Thymus (tissue), 11 donors: ENCODE results near the gene ANXA2R. TPM values are rescaled to one million over a fixed set of nuclear protein-coding genes. Genes with fewer than 3 reads are reported as not detected.

ENCODE experiments used
- DNase-seq, 9 donors: peaks; one replicate each; pipeline ENCODE4 v3.0.0-alpha.2; 2013; ENCODE audit warnings: low spot score in 9 of 9, low read depth in 6 of 9, missing footprints in 1 of 9
- H3K27ac ChIP-seq, 2 donors: one replicate each; pipeline ENCODE4 v1.5.1; 2013; ENCODE audit warnings: control low read depth in 1 of 2, low read depth in 1 of 2, low read length in 1 of 2, mild to moderate bottlenecking in 1 of 2, moderate library complexity in 1 of 2
- H3K27me3 ChIP-seq, 2 donors: one replicate each; pipeline ENCODE4 v1.5.1; 2013; ENCODE audit warnings: low read length in 1 of 2; ENCODE audit not compliant: control insufficient read depth in 2 of 2, insufficient read depth in 1 of 2
- H3K36me3 ChIP-seq, 2 donors: one replicate each; pipeline ENCODE4 v1.5.1; 2013; ENCODE audit warnings: low read length in 1 of 2, mild to moderate bottlenecking in 1 of 2, moderate library complexity in 1 of 2; ENCODE audit not compliant: control insufficient read depth in 2 of 2, insufficient read depth in 2 of 2
- H3K4me1 ChIP-seq, 2 donors: one replicate each; pipeline ENCODE4 v1.5.1; 2013; ENCODE audit warnings: low read length in 2 of 2; ENCODE audit not compliant: control insufficient read depth in 2 of 2, insufficient read depth in 2 of 2
- H3K4me3 ChIP-seq, 2 donors: one replicate each; pipeline ENCODE4 v1.5.1; 2013; ENCODE audit warnings: low read length in 2 of 2, control low read depth in 1 of 2, mild to moderate bottlenecking in 1 of 2
- H3K9me3 ChIP-seq, 2 donors: one replicate each; pipeline ENCODE4 v1.5.1; 2013; ENCODE audit warnings: low read length in 1 of 2, mild to moderate bottlenecking in 1 of 2; ENCODE audit not compliant: control insufficient read depth in 2 of 2, insufficient read depth in 1 of 2
- WGBS: extraction: QIAGEN DNeasy Blood & Tissue Kit; methylation state at CpG from one replicate; pipeline ENCODE4 v1.1.7; 2013; 5-methylcytosine and 5-hydroxymethylcytosine counted together
- polyA plus RNA-seq: library from polyadenylated mRNA; stranded (reverse); fragments of 200-250 nt; gene quantifications from one replicate; pipeline ENCODE4 v1.2.3, GENCODE V29; 2013
- total RNA-seq: library from RNA; stranded (reverse); fragments of 120-200 nt; gene quantifications from one replicate; pipeline ENCODE4 v1.2.4, GENCODE V29; 2013
- donor health status: healthy.

The ANXA2R gene
- total and polyA plus RNA-seq, 2 donors: 18.6 to 68.7 TPM

DNA sequence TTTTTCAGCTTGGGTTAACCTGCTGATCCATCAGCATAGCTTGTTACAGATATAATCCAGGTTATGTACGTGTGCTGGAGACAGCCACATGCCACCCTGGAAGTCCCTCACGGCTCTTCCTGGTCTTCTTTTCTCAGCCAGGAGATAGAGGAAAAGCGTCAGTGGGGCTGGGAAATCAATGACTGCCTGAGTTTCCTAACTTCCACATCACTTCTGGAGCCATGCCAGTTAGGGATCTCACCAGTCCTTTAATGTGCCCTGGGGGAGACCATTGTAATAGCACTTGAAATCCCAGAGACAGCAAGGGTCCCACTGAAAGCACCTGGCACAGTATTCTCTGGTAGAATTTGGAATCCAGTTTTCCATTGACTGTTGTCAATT is 29.2 kb downstream of the ANXA2R start:
- Histone ChIP-seq H3K9me3 (no peaks in the 10 kb centered on the region), H3K4me3 (no peak overlapping the region), H3K4me1 (peaks cover 14 to 42% of the 10 kb centered on the region in 2 donors), H3K27ac (peak overlapping the region; percentile 97 to 99), H3K27me3 (peaks cover 0 to 6% of the 10 kb centered on the region in 2 donors), H3K36me3 (no peaks in the 10 kb centered on the region)
- no peak for DNase-seq
- 70% methylated on average over 3 of the region's 3 CpGs for WGBS

DNA sequence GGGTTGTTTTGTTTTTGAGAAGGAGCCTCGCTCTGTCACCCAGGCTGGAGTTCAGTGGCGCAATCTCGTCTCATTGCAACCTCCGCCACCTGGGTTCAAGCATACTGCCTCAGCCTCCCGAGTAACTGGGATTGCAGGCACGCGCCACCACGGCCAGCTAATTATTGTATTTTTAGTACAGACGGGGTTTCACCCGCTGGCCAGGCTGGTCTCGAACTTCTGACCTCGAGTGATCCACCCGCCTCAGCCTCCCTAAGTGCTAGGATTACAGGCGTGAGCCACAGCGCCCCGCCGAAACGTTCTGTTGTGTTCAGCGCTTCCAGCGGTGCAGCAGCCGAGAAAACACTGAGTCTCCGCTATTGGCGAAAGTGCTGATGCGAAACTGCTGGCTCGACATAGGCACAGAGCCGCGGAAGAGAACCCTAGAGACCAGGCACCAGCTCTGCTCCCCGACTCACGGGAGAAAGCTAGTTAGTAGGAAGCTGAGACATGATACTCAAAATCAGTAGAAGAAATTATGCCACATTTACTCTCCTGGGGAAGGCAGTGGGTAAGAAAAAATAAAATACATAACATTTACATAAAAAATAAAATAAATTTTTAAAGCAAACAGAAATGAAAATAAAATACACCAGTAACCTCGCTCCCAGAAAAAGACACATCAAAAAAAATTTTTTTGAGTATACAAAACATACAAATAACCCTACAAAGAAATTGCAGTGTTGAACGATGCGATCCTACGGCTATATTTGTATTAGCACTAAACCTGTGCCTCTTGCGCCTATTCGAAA is 31.6 kb downstream of the ANXA2R start:
- Histone ChIP-seq H3K27ac (peak overlapping the region; percentile 98 to 99), H3K4me3 (peak overlapping the region; percentile 72 to 83), H3K36me3 (no peaks in the 10 kb centered on the region), H3K4me1 (peaks cover 11 to 35% of the 10 kb centered on the region in 2 donors), H3K9me3 (no peaks in the 10 kb centered on the region), H3K27me3 (peaks cover 0 to 6% of the 10 kb centered on the region in 2 donors)
- WGBS: 2% methylated on average over 35 of the region's 35 CpGs
- peak; percentile 88 to 99 (median 95) for DNase-seq

DNA sequence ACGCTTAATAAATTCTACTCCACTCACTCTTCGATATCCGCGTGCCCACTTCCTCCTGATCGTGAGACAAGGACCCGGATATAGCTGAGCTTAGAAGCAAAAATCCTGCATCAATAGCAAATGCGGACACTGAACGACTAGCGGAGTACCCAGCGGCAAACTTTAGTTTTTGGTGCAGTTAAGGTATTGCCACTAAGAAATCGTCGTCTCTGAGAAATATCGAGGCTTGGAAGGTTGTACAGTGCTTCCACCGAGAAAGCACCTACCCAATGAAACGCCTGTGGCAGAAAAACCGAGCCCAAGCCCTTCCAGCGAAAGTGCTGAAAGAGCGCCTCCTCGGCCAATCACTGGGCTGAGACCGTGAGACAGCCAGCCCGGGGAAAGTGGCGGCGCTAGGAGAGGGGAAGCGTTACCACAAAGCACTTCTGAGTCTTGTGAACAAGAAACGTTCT is 32.2 kb downstream of the ANXA2R start:
- under 1% methylated on average over 25 of the region's 25 CpGs for WGBS
- H3K9me3 ChIP-seq: no peaks in the 10 kb centered on the region
- H3K36me3 ChIP-seq: no peaks in the 10 kb centered on the region
- peak overlapping the region; percentile 98 to 99 for H3K27ac ChIP-seq
- peaks cover 11 to 35% of the 10 kb centered on the region in 2 donors for H3K4me1 ChIP-seq
- DNase-seq: peak in 8 of 9 donors; percentile 79 to 95 (median 82)
- peaks cover 0 to 6% of the 10 kb centered on the region in 2 donors for H3K27me3 ChIP-seq
- peak overlapping the region; percentile 72 to 83 for H3K4me3 ChIP-seq

DNA sequence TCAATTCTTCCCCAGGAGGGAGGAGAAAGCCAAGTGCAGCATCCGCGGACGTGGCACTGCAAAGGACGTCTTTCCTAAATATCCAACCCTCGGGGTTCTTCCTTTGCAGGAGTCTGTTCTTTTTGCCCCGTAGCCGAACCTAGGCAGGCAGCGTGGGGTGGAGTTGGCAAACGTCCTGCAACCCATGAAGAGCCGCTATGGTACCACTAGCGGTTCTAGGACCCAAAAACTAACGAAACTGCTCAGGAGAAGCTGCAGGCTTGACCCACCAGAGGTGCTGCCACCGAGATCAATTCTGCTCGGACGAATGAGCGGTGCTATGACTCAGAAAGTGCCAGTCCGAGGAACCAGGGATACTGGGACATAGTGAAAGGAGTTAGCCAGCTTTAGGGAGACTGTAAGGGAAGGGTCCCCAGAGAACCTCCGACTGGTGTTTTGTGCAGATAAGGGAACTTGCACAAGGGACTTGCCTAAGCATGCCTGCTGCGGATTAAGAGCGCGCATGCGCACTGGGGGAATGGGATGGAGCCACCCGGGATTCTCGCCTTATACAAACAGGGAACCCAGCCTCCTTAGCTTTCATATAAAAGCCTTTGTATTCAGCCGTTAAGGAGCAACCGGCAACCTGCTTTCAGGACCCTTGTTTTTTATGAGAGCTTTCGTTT is 32.7 kb downstream of the ANXA2R start:
- peak in 7 of 9 donors; percentile 79 to 93 (median 86) for DNase-seq
- peak overlapping the region; percentile 98 to 99 for H3K27ac ChIP-seq
- H3K4me1 ChIP-seq: peaks cover 11 to 35% of the 10 kb centered on the region in 2 donors
- H3K27me3 ChIP-seq: peaks cover 0 to 6% of the 10 kb centered on the region in 2 donors
- H3K36me3 ChIP-seq: no peaks in the 10 kb centered on the region
- H3K9me3 ChIP-seq: no peaks in the 10 kb centered on the region
- H3K4me3 ChIP-seq: peak overlapping the region; percentile 72 to 83
- WGBS: 9% methylated on average over 27 of the region's 27 CpGs

DNA sequence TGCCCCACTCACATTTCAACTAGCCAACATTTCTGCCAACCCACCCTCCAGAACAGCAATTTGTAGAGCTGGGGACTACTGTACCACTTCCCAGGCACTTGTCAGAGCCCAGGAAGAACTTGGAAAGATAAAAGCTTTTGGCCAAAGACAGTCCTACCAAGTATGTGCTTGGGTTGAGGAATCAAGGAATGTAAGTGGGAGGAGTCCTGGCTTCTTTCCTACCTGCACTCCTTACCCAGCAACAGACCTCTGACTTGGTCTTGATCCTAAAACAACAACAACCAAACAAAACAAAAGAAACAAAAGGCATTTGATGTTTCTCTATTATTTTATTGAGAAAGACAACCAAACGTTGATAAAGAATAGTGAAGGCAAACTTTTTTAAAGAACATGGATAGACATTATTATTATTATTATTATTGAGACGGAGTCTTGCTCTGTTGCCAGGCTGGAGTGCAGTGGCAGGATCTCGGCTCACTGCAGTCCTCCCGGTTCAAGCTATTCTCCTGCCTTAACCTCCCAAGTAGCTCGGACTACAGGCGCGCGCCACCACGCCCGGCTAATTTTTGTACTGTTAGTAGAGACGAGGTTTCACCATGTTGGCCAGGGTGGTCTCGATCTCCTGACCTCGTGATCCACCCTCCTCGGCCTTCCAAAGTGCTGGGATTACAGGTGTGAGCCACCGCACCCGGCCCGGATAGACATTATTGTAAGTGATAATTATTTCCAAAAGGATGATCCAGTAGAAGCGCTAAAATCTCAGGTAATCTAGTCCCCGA is 33.5 kb downstream of the ANXA2R start:
- WGBS: 93% methylated on average over 19 of the region's 19 CpGs
- Histone ChIP-seq H3K9me3 (no peaks in the 10 kb centered on the region), H3K27me3 (peaks cover 0 to 7% of the 10 kb centered on the region in 2 donors), H3K4me1 (peaks cover 11 to 35% of the 10 kb centered on the region in 2 donors), H3K27ac (peak overlapping the region in 1 of 2 donors; percentile 31), H3K4me3 (peak overlapping the region; percentile 72 to 83), H3K36me3 (no peaks in the 10 kb centered on the region)
- DNase-seq: no peak

DNA sequence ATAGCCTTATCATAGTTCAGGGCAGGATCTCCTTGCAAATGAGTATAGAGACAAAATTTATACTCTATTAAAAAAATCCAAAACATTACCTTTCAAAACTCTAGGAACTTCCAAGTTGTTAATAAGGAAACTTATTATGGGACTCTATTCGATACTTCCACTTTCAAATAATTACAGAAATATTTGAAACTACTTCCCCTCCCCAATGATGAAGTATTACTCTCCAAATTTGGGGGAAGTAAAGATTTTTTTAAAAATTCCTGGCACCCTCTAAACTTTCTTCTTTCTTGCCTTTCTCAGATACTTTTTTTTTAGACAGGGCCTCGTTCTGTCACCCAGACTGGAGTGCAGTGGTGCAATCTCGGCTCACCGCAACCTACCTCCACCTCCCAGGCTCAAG is 35.1 kb downstream of the ANXA2R start:
- no peaks in the 10 kb centered on the region for H3K9me3 ChIP-seq
- H3K4me1 ChIP-seq: peaks cover 5 to 23% of the 10 kb centered on the region in 2 donors
- 98% methylated on average over 4 of the region's 4 CpGs for WGBS
- no peak overlapping the region for H3K4me3 ChIP-seq
- no peak for DNase-seq
- peaks cover 5 to 23% of the 10 kb centered on the region in 2 donors for H3K27me3 ChIP-seq
- H3K36me3 ChIP-seq: no peaks in the 10 kb centered on the region
- H3K27ac ChIP-seq: no peak overlapping the region

DNA sequence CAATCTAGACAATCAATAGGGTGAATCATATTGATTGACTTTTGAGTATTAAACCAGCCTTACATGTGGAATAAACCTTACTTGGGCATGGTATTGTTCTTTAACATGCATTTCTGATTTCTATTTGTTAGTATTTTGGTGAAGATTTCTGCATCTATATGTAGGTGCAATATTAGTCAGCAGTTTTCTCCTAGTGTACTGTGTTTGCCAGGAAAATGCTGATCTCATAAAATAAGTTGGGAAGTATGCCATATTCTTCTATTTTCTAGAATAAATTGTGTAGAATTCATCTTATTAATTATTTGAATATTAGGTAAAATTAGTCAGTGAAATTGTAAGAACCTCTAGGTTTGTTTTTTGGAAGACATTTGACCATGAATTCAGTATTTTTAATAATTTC is 38.4 kb downstream of the ANXA2R start:
- Histone ChIP-seq H3K4me3 (no peak overlapping the region), H3K36me3 (no peaks in the 10 kb centered on the region), H3K9me3 (no peaks in the 10 kb centered on the region), H3K4me1 (no peaks in the 10 kb centered on the region), H3K27ac (no peak overlapping the region), H3K27me3 (peaks cover 5 to 35% of the 10 kb centered on the region in 2 donors)
- no peak for DNase-seq

DNA sequence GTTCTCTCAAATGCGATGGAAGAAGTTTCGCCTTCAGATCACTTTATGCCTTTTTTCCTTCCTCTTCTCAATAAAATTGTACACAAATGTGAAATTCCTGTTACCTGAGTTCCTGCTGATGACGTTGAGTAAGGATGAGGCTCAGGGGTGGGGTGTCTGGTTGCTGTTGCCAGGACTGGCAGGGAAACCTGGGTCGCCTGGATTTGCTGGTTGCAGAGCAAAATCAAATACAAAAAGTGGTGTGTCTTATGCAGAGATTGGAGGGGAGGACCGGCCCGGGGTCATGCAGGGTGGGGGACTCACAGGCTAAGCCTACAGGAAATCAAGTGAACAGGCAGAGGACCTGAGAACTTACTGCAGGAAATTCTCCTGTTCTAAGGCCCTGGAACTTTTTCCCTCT is 39.2 kb downstream of the ANXA2R start:
- Histone ChIP-seq H3K27ac (no peak overlapping the region), H3K4me3 (no peak overlapping the region), H3K27me3 (peaks cover 5 to 35% of the 10 kb centered on the region in 2 donors), H3K9me3 (no peaks in the 10 kb centered on the region), H3K36me3 (no peaks in the 10 kb centered on the region), H3K4me1 (no peaks in the 10 kb centered on the region)
- DNase-seq: no peak
- WGBS: 78% methylated on average over 6 of the region's 6 CpGs
